Neural cell (in vitro differentiated cells): ENCODE data around the gene DUSP7. TPM values are rescaled to one million over a fixed set of nuclear protein-coding genes. Genes with fewer than 3 reads are reported as not detected.

Source experiments
- H2AFZ ChIP-seq: fragments of 200-600, 300-800 bp; sonication (generic), shearing (Covaris generic); 2 replicates; pipeline ENCODE4 v1.6.0; 2014; ENCODE audit warnings: low read depth, mild to moderate bottlenecking, antibody characterized with exemption, low read length, moderate library complexity
- H3F3A ChIP-seq: fragments of 200-600 bp; shearing (Covaris generic); 2 replicates; pipeline ENCODE4 v1.6.1; 2016; ENCODE audit warnings: mild to moderate bottlenecking, moderate library complexity, mixed read lengths, antibody characterized with exemption, low read length; ENCODE audit not compliant: insufficient read depth, poor library complexity, severe bottlenecking
- H3K27ac ChIP-seq: fragments of 200-600, 300-800 bp; sonication (generic), shearing (Covaris generic); 2 replicates; pipeline ENCODE4 v1.5.1; 2014; ENCODE audit warnings: mild to moderate bottlenecking, low read length, moderate library complexity
- H3K27me3 ChIP-seq: fragments of 300-800, 200-600 bp; sonication (generic), shearing (Covaris generic); 2 replicates; pipeline ENCODE4 v1.6.0; 2014; ENCODE audit warnings: mild to moderate bottlenecking, low read depth, low read length, moderate library complexity; ENCODE audit not compliant: insufficient read depth
- H3K36me3 ChIP-seq: fragments of 300-800, 200-600 bp; sonication (generic), shearing (Covaris generic); 2 replicates; pipeline ENCODE4 v1.5.1; 2014; ENCODE audit warnings: mild to moderate bottlenecking, antibody characterized with exemption, low read length, moderate library complexity; ENCODE audit not compliant: insufficient read depth
- H3K4me2 ChIP-seq: fragments of 300-800, 200-600 bp; sonication (generic), shearing (Covaris generic); 2 replicates; pipeline ENCODE4 v1.6.0; 2014; ENCODE audit warnings: mild to moderate bottlenecking, low read length
- H3K4me3 ChIP-seq: fragments of 300-800, 200-600 bp; sonication (generic), shearing (Covaris generic); 2 replicates; pipeline ENCODE4 v1.5.1; 2014; ENCODE audit warnings: mild to moderate bottlenecking, low read length, moderate library complexity
- H3K79me2 ChIP-seq: fragments of 200-600 bp; shearing (Covaris generic); replicated peaks from 2 replicates; pipeline ENCODE4 v1.6.0; 2014; ENCODE audit warnings: mild to moderate bottlenecking, low read length, moderate library complexity; ENCODE audit not compliant: insufficient read depth
- H3K9ac ChIP-seq: fragments of 300-800, 200-600 bp; sonication (generic), shearing (Covaris generic); 2 replicates; pipeline ENCODE4 v1.6.1; 2016; ENCODE audit warnings: mild to moderate bottlenecking, low read length, mixed read lengths
- H3K9me2 ChIP-seq: fragments of 200-600 bp; shearing (Covaris generic); 2 replicates; pipeline ENCODE4 v1.6.1; 2016; ENCODE audit warnings: mild to moderate bottlenecking, low read length, mixed read lengths; ENCODE audit not compliant: insufficient read depth
- H3K9me3 ChIP-seq: fragments of 200-600, 300-800 bp; sonication (generic), shearing (Covaris generic); 2 replicates; pipeline ENCODE4 v1.6.1; 2016; ENCODE audit warnings: mild to moderate bottlenecking, mixed run types, low read length, moderate library complexity, mixed read lengths
- H4K20me1 ChIP-seq: fragments of 200-600 bp; shearing (Covaris generic); 2 replicates; pipeline ENCODE4 v1.6.1; 2016; ENCODE audit warnings: mild to moderate bottlenecking, mixed run types; ENCODE audit not compliant: insufficient read depth
- EP300 ChIP-seq: fragments of 450-650 bp; conservative IDR thresholded peaks from 2 replicates; pipeline ENCODE4 v1.6.1; 2014; ENCODE audit warnings: antibody characterized with exemption, mild to moderate bottlenecking, moderate library complexity; ENCODE audit not compliant: poor library complexity, severe bottlenecking
- EZH2 ChIP-seq: fragments of 200-600, 300-800 bp; shearing (Covaris generic), sonication (generic); IDR thresholded peaks from 2 replicates; pipeline ENCODE4 v1.6.1; 2014; ENCODE audit warnings: antibody characterized with exemption, low read length, borderline replicate concordance, mild to moderate bottlenecking; ENCODE audit not compliant: insufficient read depth, poor library complexity, severe bottlenecking
- MXI1 ChIP-seq: fragments of 450-650 bp; conservative IDR thresholded peaks from 2 replicates; pipeline ENCODE4 v1.6.1; 2014; ENCODE audit warnings: antibody characterized with exemption, mild to moderate bottlenecking; ENCODE audit not compliant: poor library complexity, severe bottlenecking
- POLR2AphosphoS5 ChIP-seq: IDR thresholded peaks from 2 replicates; pipeline ENCODE4 v1.6.1; 2012
- RAD21 ChIP-seq: fragments of 450-650 bp; conservative IDR thresholded peaks from 2 replicates; pipeline ENCODE4 v1.6.1; 2014; ENCODE audit warnings: antibody characterized with exemption, mild to moderate bottlenecking, moderate library complexity
- REST ChIP-seq: IDR thresholded peaks from 2 replicates; pipeline ENCODE4 v1.6.1; 2012; ENCODE audit warnings: borderline replicate concordance
- SMC3 ChIP-seq: fragments of 450-650 bp; conservative IDR thresholded peaks from 2 replicates; pipeline ENCODE4 v1.6.1; 2014; ENCODE audit warnings: antibody characterized with exemption, mild to moderate bottlenecking, moderate library complexity; ENCODE audit not compliant: poor library complexity
- TAF1 ChIP-seq: IDR thresholded peaks from 2 replicates; pipeline ENCODE4 v1.6.1; 2012; ENCODE audit warnings: low read depth
- polyA plus RNA-seq: library from polyadenylated mRNA; depleted of rRNA; stranded (reverse); fragments of >200 nt; gene quantifications from 2 replicates; pipeline ENCODE4 v1.2.3, GENCODE V29; 2014
- TF ChIP-seq, protein P1 (sequence below): fragments of 450-650 bp; IDR thresholded peaks from 2 replicates; pipeline ENCODE4 v1.5.1; 2014; ENCODE audit warnings: antibody characterized with exemption, mild to moderate bottlenecking, moderate library complexity; ENCODE audit not compliant: poor library complexity, severe bottlenecking

DUSP7 gene
- polyA plus RNA-seq, 1 donor from 2014 or later: 8.5 TPM

DNA sequence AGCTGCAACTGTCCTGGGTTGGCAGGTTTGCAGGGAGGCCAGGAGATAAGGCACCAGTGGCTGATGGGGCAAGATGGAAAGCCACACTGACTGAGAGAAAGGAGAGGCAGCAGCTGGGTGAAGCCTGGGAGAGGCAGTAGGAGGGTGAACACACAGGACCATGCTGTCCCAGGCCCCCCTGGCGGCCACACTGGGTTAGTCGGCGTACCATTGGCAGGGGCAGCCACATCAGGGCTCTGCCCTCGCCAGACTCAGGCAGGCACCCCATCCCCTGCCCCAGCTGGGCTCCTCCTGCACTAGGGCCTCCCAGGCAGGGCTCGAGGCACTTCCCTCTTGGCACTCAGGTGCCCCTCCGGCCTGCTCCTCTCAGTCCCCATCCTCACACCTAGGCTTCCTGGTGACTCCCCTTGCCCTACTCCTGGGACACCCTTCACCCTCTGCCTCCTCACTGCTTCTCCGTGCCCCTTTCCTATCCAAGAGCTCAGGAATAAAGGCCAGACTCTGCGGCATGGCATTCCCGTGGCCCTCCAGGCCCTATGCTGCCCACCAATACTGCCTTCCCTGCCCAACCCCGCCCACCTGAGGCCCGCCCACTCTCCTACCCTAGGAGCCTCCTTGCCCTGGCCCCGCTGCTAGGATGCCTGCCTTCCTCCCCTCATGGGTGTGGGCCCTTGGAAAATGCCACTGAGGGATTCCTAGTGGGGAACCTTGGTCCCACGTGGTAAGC is 28.7 kb upstream of the DUSP7 start:
- Histone ChIP-seq H3K27me3 (no peaks in the 10 kb centered on the region), H2AFZ (no peak overlapping the region), H3K79me2 (no peaks in the 10 kb centered on the region), H3K4me2 (no peak overlapping the region), H3K9ac (no peak overlapping the region), H4K20me1 (no peaks in the 10 kb centered on the region), H3K9me3 (no peaks in the 10 kb centered on the region), H3K27ac (no peak overlapping the region), H3K36me3 (no peaks in the 10 kb centered on the region), H3K4me3 (no peak overlapping the region), H3K9me2 (no peaks in the 10 kb centered on the region), H3F3A (no peaks in the 10 kb centered on the region)
- no peak for TF ChIP-seq RAD21
- no peak for TF ChIP-seq EZH2
- no peak for TF ChIP-seq EP300
- TF ChIP-seq MXI1: no peak
- TF ChIP-seq, protein P1, sequence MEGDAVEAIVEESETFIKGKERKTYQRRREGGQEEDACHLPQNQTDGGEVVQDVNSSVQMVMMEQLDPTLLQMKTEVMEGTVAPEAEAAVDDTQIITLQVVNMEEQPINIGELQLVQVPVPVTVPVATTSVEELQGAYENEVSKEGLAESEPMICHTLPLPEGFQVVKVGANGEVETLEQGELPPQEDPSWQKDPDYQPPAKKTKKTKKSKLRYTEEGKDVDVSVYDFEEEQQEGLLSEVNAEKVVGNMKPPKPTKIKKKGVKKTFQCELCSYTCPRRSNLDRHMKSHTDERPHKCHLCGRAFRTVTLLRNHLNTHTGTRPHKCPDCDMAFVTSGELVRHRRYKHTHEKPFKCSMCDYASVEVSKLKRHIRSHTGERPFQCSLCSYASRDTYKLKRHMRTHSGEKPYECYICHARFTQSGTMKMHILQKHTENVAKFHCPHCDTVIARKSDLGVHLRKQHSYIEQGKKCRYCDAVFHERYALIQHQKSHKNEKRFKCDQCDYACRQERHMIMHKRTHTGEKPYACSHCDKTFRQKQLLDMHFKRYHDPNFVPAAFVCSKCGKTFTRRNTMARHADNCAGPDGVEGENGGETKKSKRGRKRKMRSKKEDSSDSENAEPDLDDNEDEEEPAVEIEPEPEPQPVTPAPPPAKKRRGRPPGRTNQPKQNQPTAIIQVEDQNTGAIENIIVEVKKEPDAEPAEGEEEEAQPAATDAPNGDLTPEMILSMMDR: no peak
- TF ChIP-seq SMC3: no peak
- TF ChIP-seq TAF1: no peak
- TF ChIP-seq REST: no peak

DNA sequence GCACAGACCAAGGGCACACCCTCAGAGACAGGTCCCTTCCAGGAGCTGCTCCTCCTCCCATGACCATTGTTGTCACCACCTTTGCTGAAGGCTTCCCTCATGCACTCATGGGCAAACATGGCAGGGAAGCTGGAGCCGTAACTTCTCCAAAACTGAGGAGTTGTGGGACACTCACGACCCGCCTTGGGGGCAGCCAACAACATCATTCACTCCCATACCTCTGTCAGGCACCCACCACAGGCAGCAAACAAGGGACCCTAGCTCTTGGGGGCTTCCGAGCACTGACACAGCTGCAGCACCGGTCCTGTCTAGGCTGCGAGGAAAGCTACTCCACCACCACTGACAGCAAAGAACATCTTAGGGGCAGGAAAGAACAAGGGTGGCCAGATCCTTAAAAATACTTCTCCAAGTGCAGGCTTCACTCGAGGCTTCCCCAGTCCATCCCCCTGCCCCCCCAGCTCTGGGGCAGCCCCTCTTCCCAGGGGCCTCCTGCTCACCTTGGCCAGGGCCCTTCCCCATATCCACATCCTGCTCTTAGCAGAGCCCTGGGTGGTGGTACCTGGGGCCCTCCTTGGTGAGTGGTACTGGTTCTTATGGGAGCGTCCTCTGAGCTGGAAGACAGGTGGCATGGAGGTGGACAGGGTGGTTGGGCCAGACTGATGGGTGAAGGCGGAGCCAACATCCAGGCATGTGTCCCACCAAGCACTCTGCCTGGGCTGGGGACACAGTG is 28.0 kb upstream of the DUSP7 start:
- H3K79me2 ChIP-seq: no peaks in the 10 kb centered on the region
- H3K9me2 ChIP-seq: no peaks in the 10 kb centered on the region
- H2AFZ ChIP-seq: no peak overlapping the region
- H3K9ac ChIP-seq: no peak overlapping the region
- H3F3A ChIP-seq: no peaks in the 10 kb centered on the region
- H3K4me2 ChIP-seq: no peak overlapping the region
- no peak for TF ChIP-seq RAD21
- no peak for TF ChIP-seq EZH2
- no peak for TF ChIP-seq POLR2AphosphoS5
- no peak for TF ChIP-seq REST
- no peak for TF ChIP-seq MXI1
- TF ChIP-seq TAF1: no peak
- no peak for TF ChIP-seq EP300
- TF ChIP-seq SMC3: no peak
- TF ChIP-seq, protein P1: no peak
- no peaks in the 10 kb centered on the region for H4K20me1 ChIP-seq
- H3K36me3 ChIP-seq: no peaks in the 10 kb centered on the region
- H3K27ac ChIP-seq: no peak overlapping the region
- H3K27me3 ChIP-seq: no peaks in the 10 kb centered on the region
- H3K9me3 ChIP-seq: no peaks in the 10 kb centered on the region
- H3K4me3 ChIP-seq: no peak overlapping the region
